ENCODE results near the gene FAHD2B.
A peak's percentile ranks its signal among the peaks of the same experiment; 100 is the strongest.
"Not testable (repeated sequence)": the region's sequence is repeated elsewhere in the genome, so short reads cannot be mapped to it uniquely, and the experiment has no call there.

Gene FAHD2B

DNA sequence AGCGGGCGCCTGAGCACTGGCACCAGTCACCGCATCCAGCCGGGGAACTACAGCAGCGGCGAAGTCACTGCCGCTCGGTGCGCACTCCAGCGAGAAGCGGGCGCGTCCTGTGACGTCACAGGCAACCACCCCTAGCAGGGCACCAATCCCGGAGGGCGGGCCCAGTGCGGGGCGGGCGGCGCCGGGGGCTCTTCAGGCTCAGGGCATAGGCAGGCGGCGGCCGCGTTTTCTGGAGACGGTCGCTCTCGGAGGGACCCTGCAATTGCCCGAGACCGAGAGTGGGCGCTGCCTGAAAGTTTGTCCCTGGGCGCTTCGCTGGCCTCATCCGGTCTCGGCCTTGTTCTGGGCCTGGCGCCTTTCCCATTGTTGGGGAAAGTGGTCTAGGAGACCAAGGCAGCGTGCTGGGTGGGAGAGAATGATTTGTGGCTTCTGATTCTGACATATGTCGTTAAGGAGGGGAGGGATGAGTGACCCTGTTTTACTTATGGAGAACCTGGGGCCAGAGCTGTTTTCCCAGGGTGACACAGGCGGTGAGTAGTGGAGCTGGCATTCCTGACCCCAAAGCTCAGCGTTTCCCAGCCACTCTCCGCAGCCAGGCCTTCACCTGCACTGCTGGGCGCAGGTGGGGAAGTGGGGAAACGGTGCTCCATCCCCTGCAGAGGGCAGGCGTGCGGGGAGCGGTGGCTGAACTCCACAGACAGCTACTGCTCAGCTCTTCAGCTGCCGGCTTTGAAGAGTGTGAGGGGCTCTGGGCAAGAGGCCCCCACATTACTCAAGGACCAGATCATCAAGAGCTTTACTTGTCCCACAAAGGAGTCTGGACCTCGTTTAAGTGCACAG is at the start of gene FAHD2B:
Gene FAHD2B, minus strand, starts transcription at position 111 of the 840 bp plus-strand sequence. CDS start 3,176 bp downstream, outside the sequence.
- not testable (repeated sequence) for H3K9me3 ChIP-seq (ENCODE audit: insufficient read depth, low read length); H3K36me3 ChIP-seq (ENCODE audit: low read length); H3K4me3 ChIP-seq (ENCODE audit: insufficient read depth, low read length, poor library complexity, severe bottlenecking); H3K79me2 ChIP-seq (ENCODE audit: insufficient read depth, low read length); H3K27ac ChIP-seq (ENCODE audit: low read depth, low read length); H2AFZ ChIP-seq (ENCODE audit: low read depth, low read length, severe bottlenecking); H3K9me2 ChIP-seq (replicated peaks; ENCODE audit: insufficient read depth, low read length); H4K20me1 ChIP-seq (ENCODE audit: low read depth, low read length); H3F3A ChIP-seq (ENCODE audit: insufficient read depth); H3K27me3 ChIP-seq (ENCODE audit: low read length)
- Histone ChIP-seq H3K9ac (ENCODE audit: low read length) (peak within 1 kb of the TSS; percentile 46), H3K4me2 (ENCODE audit: low read depth, low read length, poor library complexity, severe bottlenecking) (peak within 1 kb of the TSS; percentile 40)

DNA sequence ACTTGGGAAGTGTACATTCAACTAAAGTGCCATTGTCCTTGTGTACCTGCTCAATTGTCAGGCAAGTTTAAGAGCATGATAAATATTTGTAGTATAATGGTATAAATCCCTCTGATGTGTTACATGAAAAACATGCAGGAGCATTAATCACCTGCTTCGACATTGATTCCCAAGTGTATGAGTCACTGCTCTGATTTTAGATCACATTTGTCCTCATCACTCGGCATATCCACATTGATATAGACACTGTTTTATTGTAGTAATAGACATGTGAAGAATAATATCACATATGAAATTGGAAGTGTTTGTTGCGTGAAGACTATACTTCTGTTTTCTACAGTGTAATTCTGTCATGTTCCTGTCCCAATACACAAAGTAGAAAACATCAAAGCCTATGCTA is 49.3 kb upstream of the FAHD2B start:
- H3K9me2 ChIP-seq (replicated peaks; ENCODE audit: insufficient read depth, low read length); H4K20me1 ChIP-seq (ENCODE audit: low read depth, low read length): not testable (repeated sequence)

DNA sequence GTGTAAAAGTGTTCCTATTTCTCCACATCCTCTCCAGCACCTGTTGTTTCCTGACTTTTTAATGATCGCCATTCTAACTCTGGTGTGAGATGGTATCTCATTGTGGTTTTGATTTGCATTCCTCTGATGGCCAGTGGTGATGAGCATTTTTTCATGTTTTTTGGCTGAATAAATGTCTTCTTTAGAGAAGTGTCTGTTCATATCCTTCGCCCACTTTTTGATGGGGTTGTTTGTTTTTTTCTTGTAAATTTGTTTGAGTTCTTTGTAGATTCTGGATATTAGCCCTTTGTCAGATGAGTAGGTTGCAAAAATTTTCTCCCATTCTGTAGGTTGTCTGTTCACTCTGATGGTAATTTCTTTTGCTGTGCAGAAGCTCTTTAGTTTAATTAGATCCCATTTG is 34.4 kb upstream of the FAHD2B start:
- H4K20me1 ChIP-seq (ENCODE audit: low read depth, low read length); H2AFZ ChIP-seq (ENCODE audit: low read depth, low read length, severe bottlenecking); H3K9me2 ChIP-seq (replicated peaks; ENCODE audit: insufficient read depth, low read length); H3K9me3 ChIP-seq (ENCODE audit: insufficient read depth, low read length); H3K4me2 ChIP-seq (ENCODE audit: low read depth, low read length, poor library complexity, severe bottlenecking); H3K27me3 ChIP-seq (ENCODE audit: low read length); H3K27ac ChIP-seq (ENCODE audit: low read depth, low read length); H3K79me2 ChIP-seq (ENCODE audit: insufficient read depth, low read length); H3K4me3 ChIP-seq (ENCODE audit: insufficient read depth, low read length, poor library complexity, severe bottlenecking); H3K9ac ChIP-seq (ENCODE audit: low read length); H3K36me3 ChIP-seq (ENCODE audit: low read length); H3F3A ChIP-seq (ENCODE audit: insufficient read depth): not testable (repeated sequence)

More for the DNA sequence above, 49.3 kb upstream of the FAHD2B start:
- not testable (repeated sequence) for H3K4me2 ChIP-seq (ENCODE audit: low read depth, low read length, poor library complexity, severe bottlenecking); H3K27me3 ChIP-seq (ENCODE audit: low read length); H3K27ac ChIP-seq (ENCODE audit: low read depth, low read length); H2AFZ ChIP-seq (ENCODE audit: low read depth, low read length, severe bottlenecking); H3F3A ChIP-seq (ENCODE audit: insufficient read depth); H3K4me3 ChIP-seq (ENCODE audit: insufficient read depth, low read length, poor library complexity, severe bottlenecking); H3K9me3 ChIP-seq (ENCODE audit: insufficient read depth, low read length); H3K36me3 ChIP-seq (ENCODE audit: low read length); H3K9ac ChIP-seq (ENCODE audit: low read length); H3K79me2 ChIP-seq (ENCODE audit: insufficient read depth, low read length)

- H3K27ac ChIP-seq (ENCODE audit: low read depth, low read length) = peak overlapping the region; percentile 85
- peak overlapping the region; percentile 68 for H3K4me3 ChIP-seq (ENCODE audit: insufficient read depth, low read length, poor library complexity, severe bottlenecking)
- peak overlapping the region; percentile 41 for H2AFZ ChIP-seq (ENCODE audit: low read depth, low read length, severe bottlenecking)
- not testable (repeated sequence) for H3K36me3 ChIP-seq (ENCODE audit: low read length); H3K27me3 ChIP-seq (ENCODE audit: low read length); H4K20me1 ChIP-seq (ENCODE audit: low read depth, low read length); H3K9me2 ChIP-seq (replicated peaks; ENCODE audit: insufficient read depth, low read length); H3K9me3 ChIP-seq (ENCODE audit: insufficient read depth, low read length); H3F3A ChIP-seq (ENCODE audit: insufficient read depth); H3K79me2 ChIP-seq (ENCODE audit: insufficient read depth, low read length)
- H3K9ac ChIP-seq (ENCODE audit: low read length) = peak overlapping the region; percentile 78
- peak overlapping the region; percentile 48 for H3K4me2 ChIP-seq (ENCODE audit: low read depth, low read length, poor library complexity, severe bottlenecking)
Observed at GRCh38 chr2:97113882-97114255, 19.2 kb upstream of the FAHD2B start.

DNA sequence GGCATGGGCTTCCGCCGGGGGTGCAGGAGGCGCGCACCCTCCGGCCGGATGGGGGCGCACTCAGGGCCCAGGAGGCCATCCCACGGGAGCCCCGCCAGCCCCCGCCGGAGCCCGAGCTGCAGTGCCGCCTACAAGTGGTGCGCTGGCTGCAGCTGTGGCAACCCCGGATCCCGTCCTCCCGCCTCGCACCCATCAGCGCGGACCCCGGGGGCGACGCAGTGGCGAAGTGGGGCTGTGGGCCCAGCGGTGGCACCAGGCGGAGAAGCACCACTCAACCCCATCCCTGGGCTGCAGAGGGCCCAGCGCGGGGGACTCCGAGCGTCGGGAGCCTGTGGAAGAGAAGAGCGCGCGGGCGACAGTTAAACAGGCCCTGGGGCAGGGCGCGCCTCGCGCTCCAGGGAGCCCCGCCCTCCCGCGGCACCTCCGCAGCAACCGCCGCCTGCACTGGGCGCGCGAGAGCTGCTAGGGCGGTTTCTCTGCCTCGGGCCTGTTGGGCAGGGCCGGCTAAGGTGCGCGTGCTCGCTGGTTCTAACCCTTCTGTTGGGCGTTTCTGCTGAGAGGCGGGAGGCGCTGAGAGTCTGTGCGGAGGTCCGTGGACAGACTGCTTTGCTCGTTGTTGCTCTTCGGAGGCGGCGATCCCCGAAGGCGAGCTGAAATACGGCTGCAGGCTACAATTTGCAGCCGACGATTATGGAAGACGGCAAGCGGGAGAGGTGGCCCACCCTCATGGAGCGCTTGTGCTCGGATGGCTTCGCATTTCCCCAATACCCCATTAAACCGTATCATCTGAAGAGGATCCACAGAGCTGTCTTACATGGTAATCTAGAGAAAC is 18.6 kb upstream of the FAHD2B start, which contains the start of gene ANKRD36:
Gene ANKRD36, plus strand, starts transcription at position 104 of the 832 bp plus-strand sequence. Its CDS starts 587 bp downstream, at position 691.
- H3K9me2 ChIP-seq (replicated peaks; ENCODE audit: insufficient read depth, low read length); H3K79me2 ChIP-seq (ENCODE audit: insufficient read depth, low read length); H3K36me3 ChIP-seq (ENCODE audit: low read length); H3K9me3 ChIP-seq (ENCODE audit: insufficient read depth, low read length); H3F3A ChIP-seq (ENCODE audit: insufficient read depth); H4K20me1 ChIP-seq (ENCODE audit: low read depth, low read length); H3K27me3 ChIP-seq (ENCODE audit: low read length): not testable (repeated sequence)
- Histone ChIP-seq H2AFZ (ENCODE audit: low read depth, low read length, severe bottlenecking) (peak within 1 kb of the TSS; percentile 94), H3K4me2 (ENCODE audit: low read depth, low read length, poor library complexity, severe bottlenecking) (peak within 1 kb of the TSS; percentile 90), H3K27ac (ENCODE audit: low read depth, low read length) (peak within 1 kb of the TSS; percentile 85), H3K4me3 (ENCODE audit: insufficient read depth, low read length, poor library complexity, severe bottlenecking) (peak within 1 kb of the TSS; percentile 73), H3K9ac (ENCODE audit: low read length) (peak within 1 kb of the TSS; percentile 78)

All from SU-DHL-6 (cell line).